A549 (cell line): ENCODE results near the gene CACNA1C.

Source experiments
- BHLHE40 ChIP-seq: IDR thresholded peaks from 2 replicates; pipeline ENCODE4 v1.6.1; 2012; ENCODE audit warnings: low read depth, low read length, inconsistent platforms
- CBX2 ChIP-seq: fragments of 200-600 bp; sonication (generic); IDR thresholded peaks from 2 replicates; pipeline ENCODE4 v1.6.1; 2016; ENCODE audit warnings: low read depth, mild to moderate bottlenecking, borderline replicate concordance
- CTCF ChIP-seq: fragments of >200 bp; sonication (Bioruptor Twin); formaldehyde crosslinking; IDR thresholded peaks from 3 replicates; pipeline ENCODE4 v1.5.1; 2016
- E2F6 ChIP-seq: IDR thresholded peaks from 2 replicates; pipeline ENCODE4 v1.6.1; 2012; ENCODE audit warnings: low read depth, borderline replicate concordance
- POLR2A ChIP-seq: IDR thresholded peaks from 2 replicates; pipeline ENCODE4 v1.6.1; 2012; ENCODE audit warnings: mild to moderate bottlenecking, low read length
- RFX5 ChIP-seq: fragments of 450-650 bp; IDR thresholded peaks from 2 replicates; pipeline ENCODE4 v1.7.1; 2014; ENCODE audit warnings: antibody characterized with exemption, mild to moderate bottlenecking, moderate library complexity
- TF ChIP-seq, protein P1 (sequence below): IDR thresholded peaks from 2 replicates; pipeline ENCODE4 v1.6.1; 2012
- TF ChIP-seq, protein P2 (sequence below): fragments of 200-600 bp; sonication (generic); IDR thresholded peaks from 2 replicates; pipeline ENCODE4 v1.6.1; 2016; ENCODE audit warnings: antibody characterized with exemption, mild to moderate bottlenecking, moderate library complexity

- no peak for TF ChIP-seq POLR2A
- no peak for TF ChIP-seq BHLHE40
- TF ChIP-seq CTCF = no peak
- TF ChIP-seq, protein P1, sequence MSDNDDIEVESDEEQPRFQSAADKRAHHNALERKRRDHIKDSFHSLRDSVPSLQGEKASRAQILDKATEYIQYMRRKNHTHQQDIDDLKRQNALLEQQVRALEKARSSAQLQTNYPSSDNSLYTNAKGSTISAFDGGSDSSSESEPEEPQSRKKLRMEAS = no peak
- TF ChIP-seq E2F6 = no peak
- TF ChIP-seq CBX2 = no peak
- no peak for TF ChIP-seq RFX5
- TF ChIP-seq, protein P2, sequence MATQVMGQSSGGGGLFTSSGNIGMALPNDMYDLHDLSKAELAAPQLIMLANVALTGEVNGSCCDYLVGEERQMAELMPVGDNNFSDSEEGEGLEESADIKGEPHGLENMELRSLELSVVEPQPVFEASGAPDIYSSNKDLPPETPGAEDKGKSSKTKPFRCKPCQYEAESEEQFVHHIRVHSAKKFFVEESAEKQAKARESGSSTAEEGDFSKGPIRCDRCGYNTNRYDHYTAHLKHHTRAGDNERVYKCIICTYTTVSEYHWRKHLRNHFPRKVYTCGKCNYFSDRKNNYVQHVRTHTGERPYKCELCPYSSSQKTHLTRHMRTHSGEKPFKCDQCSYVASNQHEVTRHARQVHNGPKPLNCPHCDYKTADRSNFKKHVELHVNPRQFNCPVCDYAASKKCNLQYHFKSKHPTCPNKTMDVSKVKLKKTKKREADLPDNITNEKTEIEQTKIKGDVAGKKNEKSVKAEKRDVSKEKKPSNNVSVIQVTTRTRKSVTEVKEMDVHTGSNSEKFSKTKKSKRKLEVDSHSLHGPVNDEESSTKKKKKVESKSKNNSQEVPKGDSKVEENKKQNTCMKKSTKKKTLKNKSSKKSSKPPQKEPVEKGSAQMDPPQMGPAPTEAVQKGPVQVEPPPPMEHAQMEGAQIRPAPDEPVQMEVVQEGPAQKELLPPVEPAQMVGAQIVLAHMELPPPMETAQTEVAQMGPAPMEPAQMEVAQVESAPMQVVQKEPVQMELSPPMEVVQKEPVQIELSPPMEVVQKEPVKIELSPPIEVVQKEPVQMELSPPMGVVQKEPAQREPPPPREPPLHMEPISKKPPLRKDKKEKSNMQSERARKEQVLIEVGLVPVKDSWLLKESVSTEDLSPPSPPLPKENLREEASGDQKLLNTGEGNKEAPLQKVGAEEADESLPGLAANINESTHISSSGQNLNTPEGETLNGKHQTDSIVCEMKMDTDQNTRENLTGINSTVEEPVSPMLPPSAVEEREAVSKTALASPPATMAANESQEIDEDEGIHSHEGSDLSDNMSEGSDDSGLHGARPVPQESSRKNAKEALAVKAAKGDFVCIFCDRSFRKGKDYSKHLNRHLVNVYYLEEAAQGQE = no peak
Measured at GRCh38 chr12:2666411-2666810, 613.6 kb downstream of the CACNA1C start.
